LNCaP clone FGC (cell line): Measurements from ENCODE around the gene RNASEH2B.

Experiments
- DNase-seq: peaks from one replicate; pipeline ENCODE4 v3.0.0-alpha.2; 2011; ENCODE audit warnings: low read depth
- H3K4me3 ChIP-seq: 2 replicates; pipeline ENCODE4 v1.5.1; 2011; ENCODE audit warnings: mild to moderate bottlenecking, low read depth, low read length, control low read depth
- TF ChIP-seq, protein P1 (sequence below): IDR thresholded peaks from 2 replicates; pipeline ENCODE4 v1.5.1; 2012; ENCODE audit warnings: mild to moderate bottlenecking; ENCODE audit not compliant: control insufficient read depth, insufficient read depth; ENCODE audit errors: extremely low read depth

Gene RNASEH2B

DNA sequence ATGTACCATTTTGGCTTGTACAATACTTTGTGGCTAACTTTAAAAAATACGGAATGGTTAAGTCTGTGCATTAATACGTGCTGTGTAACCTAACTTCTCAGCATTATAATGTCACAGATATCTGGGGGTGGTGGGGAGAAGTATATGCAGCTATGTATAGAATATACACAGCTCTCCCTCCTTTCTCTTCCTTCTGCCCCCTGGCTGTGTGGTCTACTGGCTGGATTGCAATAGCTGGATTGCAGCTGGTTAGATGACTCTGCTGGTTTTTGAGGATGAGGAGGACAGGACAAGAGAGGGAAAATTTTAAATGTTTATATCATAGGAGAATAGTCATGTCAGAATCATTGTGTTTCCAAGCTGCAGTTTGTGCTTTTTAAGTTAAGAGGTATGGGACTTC is 9.7 kb downstream of the RNASEH2B start:
- TF ChIP-seq, protein P1, sequence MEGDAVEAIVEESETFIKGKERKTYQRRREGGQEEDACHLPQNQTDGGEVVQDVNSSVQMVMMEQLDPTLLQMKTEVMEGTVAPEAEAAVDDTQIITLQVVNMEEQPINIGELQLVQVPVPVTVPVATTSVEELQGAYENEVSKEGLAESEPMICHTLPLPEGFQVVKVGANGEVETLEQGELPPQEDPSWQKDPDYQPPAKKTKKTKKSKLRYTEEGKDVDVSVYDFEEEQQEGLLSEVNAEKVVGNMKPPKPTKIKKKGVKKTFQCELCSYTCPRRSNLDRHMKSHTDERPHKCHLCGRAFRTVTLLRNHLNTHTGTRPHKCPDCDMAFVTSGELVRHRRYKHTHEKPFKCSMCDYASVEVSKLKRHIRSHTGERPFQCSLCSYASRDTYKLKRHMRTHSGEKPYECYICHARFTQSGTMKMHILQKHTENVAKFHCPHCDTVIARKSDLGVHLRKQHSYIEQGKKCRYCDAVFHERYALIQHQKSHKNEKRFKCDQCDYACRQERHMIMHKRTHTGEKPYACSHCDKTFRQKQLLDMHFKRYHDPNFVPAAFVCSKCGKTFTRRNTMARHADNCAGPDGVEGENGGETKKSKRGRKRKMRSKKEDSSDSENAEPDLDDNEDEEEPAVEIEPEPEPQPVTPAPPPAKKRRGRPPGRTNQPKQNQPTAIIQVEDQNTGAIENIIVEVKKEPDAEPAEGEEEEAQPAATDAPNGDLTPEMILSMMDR = no peak
- no peak for DNase-seq
- no peak overlapping the region for H3K4me3 ChIP-seq

DNA sequence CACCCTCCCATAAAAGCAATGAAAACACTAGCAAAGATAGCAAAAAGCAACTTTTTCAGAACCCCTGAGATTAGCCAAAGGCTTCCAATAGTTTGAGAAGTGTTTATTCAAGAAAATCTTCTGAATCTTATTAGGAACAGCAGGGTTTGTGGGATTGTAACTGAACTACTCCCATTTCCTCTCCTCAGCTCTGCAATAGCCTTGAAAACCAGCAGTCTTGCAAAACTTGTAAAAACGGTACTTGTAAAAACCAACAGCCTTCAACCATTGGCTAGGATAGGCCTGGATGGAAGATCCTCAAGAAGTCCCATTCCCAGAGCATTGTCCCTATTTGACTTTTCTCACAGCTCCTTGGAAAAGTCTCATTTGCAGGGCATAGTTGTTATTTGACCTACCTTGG is 12.1 kb downstream of the RNASEH2B start:
- DNase-seq = no peak
- H3K4me3 ChIP-seq = no peak overlapping the region
- TF ChIP-seq, protein P1 = no peak

DNA sequence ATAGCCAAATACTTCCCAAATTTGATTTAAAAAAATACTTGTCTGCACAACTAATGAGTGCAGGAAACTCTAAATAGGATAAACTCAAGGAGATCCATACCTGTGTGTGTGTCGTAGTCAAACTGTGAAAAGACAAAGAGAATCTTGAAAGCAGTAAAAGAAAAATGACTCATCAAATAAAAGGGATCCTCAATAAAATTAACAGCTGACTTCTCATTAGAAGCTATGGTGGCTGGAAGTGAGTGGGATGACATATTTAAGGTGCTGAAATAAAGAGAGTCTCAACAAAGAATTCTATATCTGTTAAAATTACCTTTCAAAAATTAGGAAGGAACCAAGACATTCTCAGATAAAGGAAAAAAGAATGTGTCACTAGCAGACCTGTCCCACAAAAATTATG is 13.7 kb downstream of the RNASEH2B start:
- H3K4me3 ChIP-seq = no peak overlapping the region
- DNase-seq = no peak
- TF ChIP-seq, protein P1 = no peak

DNA sequence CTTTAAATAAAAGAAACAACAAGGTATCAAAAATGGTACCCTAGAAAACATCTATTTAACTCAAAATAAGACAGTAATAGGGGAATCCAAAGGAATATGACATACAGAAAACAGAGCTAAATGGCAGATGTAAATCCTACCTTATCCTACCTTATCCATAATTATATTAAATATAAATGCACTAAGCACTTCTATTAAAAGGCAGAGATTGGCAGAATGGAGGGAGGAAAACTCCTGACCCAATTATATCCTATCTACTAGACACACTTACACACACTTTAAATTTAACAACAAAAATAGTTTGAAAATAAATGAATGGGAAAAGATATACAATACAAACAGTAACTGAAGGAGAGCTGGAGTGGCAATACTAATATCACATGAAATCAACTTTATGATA is 14.4 kb downstream of the RNASEH2B start:
- no peak overlapping the region for H3K4me3 ChIP-seq
- no peak for DNase-seq
- TF ChIP-seq, protein P1 = no peak

DNA sequence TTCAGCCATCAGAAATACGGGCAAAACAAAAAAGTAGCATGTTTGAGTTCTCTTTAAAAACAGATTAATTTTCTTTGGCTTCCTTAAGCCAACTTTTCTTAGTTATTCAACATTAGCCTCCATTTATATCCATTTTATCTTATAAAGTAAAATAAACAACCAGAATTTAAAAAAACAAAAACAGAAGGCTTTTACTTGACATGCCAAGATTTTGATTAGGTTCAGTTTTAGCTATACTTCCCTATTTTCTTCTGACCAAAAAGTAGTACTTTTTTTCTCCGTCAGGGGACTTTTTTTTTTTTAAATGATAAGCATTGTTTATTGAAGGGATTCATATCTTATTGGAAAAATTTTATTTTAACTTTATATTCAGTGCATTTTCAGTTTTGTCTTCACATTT is 18.1 kb downstream of the RNASEH2B start:
- no peak overlapping the region for H3K4me3 ChIP-seq
- TF ChIP-seq, protein P1 = no peak
- DNase-seq = no peak

DNA sequence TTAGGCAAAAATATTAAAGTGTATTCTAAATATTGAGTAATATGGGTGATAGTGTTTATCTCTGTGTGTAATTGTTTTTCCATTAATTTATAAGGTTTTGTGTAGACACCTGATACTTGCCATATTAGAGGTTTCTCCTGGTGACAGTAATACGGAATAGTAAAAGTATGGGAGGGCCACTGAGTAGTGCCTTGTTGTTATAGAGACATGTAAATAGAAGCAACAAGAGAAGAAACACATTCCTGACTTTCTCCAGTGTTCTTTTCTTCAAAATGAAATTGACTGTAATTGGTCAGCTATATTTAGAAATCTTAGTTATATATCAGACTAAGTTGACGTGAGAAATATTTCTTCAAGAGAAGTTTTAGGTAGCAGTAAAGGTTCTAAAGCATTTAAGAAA is 18.5 kb downstream of the RNASEH2B start:
- DNase-seq = no peak

More for the DNA sequence above, 18.5 kb downstream of the RNASEH2B start:
- no peak overlapping the region for H3K4me3 ChIP-seq
- TF ChIP-seq, protein P1 = no peak
